Loucy (cell line): ENCODE data around the gene GFPT2.

Experiments used
- H2AFZ ChIP-seq: fragments of 200-600 bp; sonication (generic); 2 replicates; pipeline ENCODE4 v1.6.0; 2016; ENCODE audit warnings: antibody characterized with exemption, mild to moderate bottlenecking, low read length, moderate library complexity
- H3F3A ChIP-seq: fragments of 200-600 bp; 2 replicates; pipeline ENCODE4 v1.6.0; 2016; ENCODE audit warnings: antibody characterized with exemption, low read depth, mild to moderate bottlenecking
- H3K27me3 ChIP-seq: fragments of 200-600 bp; sonication (generic); 2 replicates; pipeline ENCODE4 v1.6.1; 2014; ENCODE audit warnings: low read length, mild to moderate bottlenecking; ENCODE audit not compliant: insufficient read depth, poor library complexity, severe bottlenecking
- H3K36me3 ChIP-seq: fragments of 200-600 bp; sonication (generic); 2 replicates; pipeline ENCODE4 v1.6.1; 2016; ENCODE audit warnings: low read length; ENCODE audit not compliant: insufficient read depth
- H3K4me1 ChIP-seq: fragments of 200-600 bp; sonication (generic); 2 replicates; pipeline ENCODE4 v1.5.1; 2014; ENCODE audit warnings: low read length, mild to moderate bottlenecking; ENCODE audit not compliant: insufficient read depth, poor library complexity, severe bottlenecking
- H3K4me2 ChIP-seq: fragments of 200-600 bp; sonication (generic); 2 replicates; pipeline ENCODE4 v1.6.0; 2014; ENCODE audit warnings: antibody characterized with exemption, low read length, low read depth, mild to moderate bottlenecking; ENCODE audit not compliant: poor library complexity, severe bottlenecking
- H3K4me3 ChIP-seq: fragments of 200-600 bp; sonication (generic); 2 replicates; pipeline ENCODE4 v1.5.1; 2014; ENCODE audit warnings: low read length, mild to moderate bottlenecking, mixed read lengths; ENCODE audit not compliant: poor library complexity, severe bottlenecking
- H3K79me2 ChIP-seq: fragments of 200-600 bp; sonication (generic); 2 replicates; pipeline ENCODE4 v1.6.1; 2014; ENCODE audit warnings: low read length; ENCODE audit not compliant: insufficient read depth
- H3K9ac ChIP-seq: fragments of 200-600 bp; sonication (generic); 2 replicates; pipeline ENCODE4 v1.6.0; 2014; ENCODE audit warnings: mild to moderate bottlenecking, low read depth, low read length, moderate library complexity; ENCODE audit not compliant: poor library complexity, severe bottlenecking
- H3K9me2 ChIP-seq: fragments of 200-600 bp; sonication (generic); replicated peaks from 2 replicates; pipeline ENCODE4 v1.6.1; 2016; ENCODE audit warnings: low read depth, low read length, mixed read lengths
- H3K9me3 ChIP-seq: fragments of 200-600 bp; sonication (generic); 2 replicates; pipeline ENCODE4 v1.6.1; 2014; ENCODE audit warnings: mild to moderate bottlenecking, antibody characterized with exemption, low read length, low read depth; ENCODE audit not compliant: insufficient read depth
- H4K20me1 ChIP-seq: fragments of 200-600 bp; sonication (generic); 2 replicates; pipeline ENCODE4 v1.6.0; 2014; ENCODE audit warnings: antibody characterized with exemption, low read length, mild to moderate bottlenecking; ENCODE audit not compliant: insufficient read depth, poor library complexity, severe bottlenecking
- EZH2phosphoT487 ChIP-seq: fragments of 200-600 bp; IDR thresholded peaks from 2 replicates; pipeline ENCODE4 v1.6.1; 2018; ENCODE audit warnings: antibody characterized with exemption, mild to moderate bottlenecking, moderate library complexity, borderline replicate concordance
- TF ChIP-seq, protein P1 (sequence below): fragments of 200-600 bp; sonication (generic); conservative IDR thresholded peaks from 2 replicates; pipeline ENCODE4 v1.5.1; 2014; ENCODE audit warnings: mild to moderate bottlenecking, antibody characterized with exemption, low read length

GFPT2 gene

DNA sequence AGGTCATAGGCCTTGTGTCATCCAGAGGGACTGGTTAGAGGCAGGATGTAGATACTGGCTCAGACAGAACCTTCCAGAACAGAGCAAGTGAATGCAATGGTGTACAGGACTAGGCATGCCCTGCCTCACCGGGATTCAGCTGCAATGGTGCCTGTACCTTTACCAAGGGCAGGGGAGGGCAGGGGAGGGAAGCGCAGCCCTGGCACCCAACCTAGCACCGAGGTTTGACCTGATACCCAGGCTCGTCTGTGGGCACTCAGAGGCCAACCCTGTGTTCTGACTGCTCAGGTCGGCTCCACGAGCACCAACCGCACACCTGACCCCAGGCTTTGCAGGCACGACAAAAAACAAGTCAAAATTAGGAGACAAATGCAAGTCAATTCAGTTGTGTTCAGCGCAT, 47.3 kb upstream of the GFPT2 start:
- Histone ChIP-seq H3K9me3 (no peaks in the 10 kb centered on the region), H3K27me3 (no peaks in the 10 kb centered on the region), H3F3A (no peaks in the 10 kb centered on the region), H3K4me3 (no peak overlapping the region), H3K4me1 (no peaks in the 10 kb centered on the region), H3K36me3 (no peaks in the 10 kb centered on the region), H3K4me2 (no peak overlapping the region), H3K9ac (no peak overlapping the region), H4K20me1 (no peaks in the 10 kb centered on the region), H2AFZ (no peak overlapping the region), H3K79me2 (no peaks in the 10 kb centered on the region), H3K9me2 (no peaks in the 10 kb centered on the region)
- no peak for TF ChIP-seq EZH2phosphoT487
- TF ChIP-seq, protein P1, sequence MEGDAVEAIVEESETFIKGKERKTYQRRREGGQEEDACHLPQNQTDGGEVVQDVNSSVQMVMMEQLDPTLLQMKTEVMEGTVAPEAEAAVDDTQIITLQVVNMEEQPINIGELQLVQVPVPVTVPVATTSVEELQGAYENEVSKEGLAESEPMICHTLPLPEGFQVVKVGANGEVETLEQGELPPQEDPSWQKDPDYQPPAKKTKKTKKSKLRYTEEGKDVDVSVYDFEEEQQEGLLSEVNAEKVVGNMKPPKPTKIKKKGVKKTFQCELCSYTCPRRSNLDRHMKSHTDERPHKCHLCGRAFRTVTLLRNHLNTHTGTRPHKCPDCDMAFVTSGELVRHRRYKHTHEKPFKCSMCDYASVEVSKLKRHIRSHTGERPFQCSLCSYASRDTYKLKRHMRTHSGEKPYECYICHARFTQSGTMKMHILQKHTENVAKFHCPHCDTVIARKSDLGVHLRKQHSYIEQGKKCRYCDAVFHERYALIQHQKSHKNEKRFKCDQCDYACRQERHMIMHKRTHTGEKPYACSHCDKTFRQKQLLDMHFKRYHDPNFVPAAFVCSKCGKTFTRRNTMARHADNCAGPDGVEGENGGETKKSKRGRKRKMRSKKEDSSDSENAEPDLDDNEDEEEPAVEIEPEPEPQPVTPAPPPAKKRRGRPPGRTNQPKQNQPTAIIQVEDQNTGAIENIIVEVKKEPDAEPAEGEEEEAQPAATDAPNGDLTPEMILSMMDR: no peak

DNA sequence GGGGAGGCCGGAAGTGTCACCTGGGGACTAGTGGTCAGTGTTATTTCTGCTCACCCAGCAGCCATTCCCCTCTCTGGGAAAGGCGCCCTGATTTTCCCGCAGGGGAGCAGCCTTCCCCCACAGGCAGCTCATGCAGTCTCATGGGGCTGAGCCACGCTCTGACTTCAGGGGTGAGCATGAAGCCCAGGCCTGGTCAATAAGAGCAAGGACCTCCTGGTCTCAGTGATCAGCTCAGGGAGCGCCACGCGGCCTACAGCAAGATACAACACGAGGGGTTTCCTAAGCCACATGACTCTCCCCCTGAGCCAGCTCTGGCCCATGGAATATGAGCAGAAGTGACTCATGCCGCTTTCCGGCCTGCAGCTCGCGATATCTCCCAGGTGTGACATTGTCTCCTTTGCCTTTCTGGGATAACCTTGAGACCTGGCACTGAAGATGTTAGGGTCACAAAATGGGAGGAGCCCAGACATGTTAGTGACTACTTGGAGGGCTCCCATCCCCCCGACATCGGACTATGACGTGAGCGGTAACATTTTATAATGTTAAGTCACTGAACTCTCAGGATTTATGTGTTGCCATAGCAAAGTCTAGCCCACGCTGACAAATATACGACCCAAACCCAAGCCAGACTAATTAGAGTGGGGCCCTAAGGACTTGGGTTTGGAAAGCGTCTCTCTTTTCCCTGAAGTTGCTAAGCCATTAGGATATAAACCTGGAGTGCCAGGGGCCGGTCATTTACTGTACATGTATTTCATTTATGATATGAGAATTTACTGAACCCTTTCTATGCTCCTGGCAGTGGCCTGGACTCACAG, 46.5 kb upstream of the GFPT2 start:
- no peaks in the 10 kb centered on the region for H3K9me2 ChIP-seq
- no peaks in the 10 kb centered on the region for H3K27me3 ChIP-seq
- no peaks in the 10 kb centered on the region for H4K20me1 ChIP-seq
- no peak overlapping the region for H3K4me3 ChIP-seq
- no peak overlapping the region for H3K9ac ChIP-seq
- H3K4me2 ChIP-seq: no peak overlapping the region
- no peak overlapping the region for H2AFZ ChIP-seq
- no peaks in the 10 kb centered on the region for H3K9me3 ChIP-seq
- no peaks in the 10 kb centered on the region for H3K79me2 ChIP-seq
- H3F3A ChIP-seq: no peaks in the 10 kb centered on the region
- no peaks in the 10 kb centered on the region for H3K4me1 ChIP-seq
- no peaks in the 10 kb centered on the region for H3K36me3 ChIP-seq
- TF ChIP-seq, protein P1: no peak

DNA sequence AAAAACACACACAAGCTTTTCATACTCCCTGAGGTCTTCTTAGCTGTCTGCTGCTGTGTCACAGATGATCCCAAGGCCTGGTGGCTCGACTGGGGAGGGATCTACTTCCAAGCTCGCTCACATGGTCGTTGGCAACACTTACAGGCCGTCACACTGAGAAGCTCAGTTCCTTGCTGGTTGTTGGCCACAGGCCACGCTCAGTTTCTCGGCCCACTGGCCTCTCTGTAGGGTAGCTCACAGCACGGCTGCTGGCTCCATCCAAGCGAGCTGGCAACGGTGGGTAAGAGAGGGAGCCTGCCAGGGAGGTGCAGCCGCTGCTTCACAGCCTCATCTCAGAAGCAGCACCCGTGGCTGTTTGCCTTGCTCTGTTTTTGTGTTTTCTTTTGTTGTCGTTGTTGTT, 43.8 kb upstream of the GFPT2 start:
- Histone ChIP-seq H3K27me3 (no peaks in the 10 kb centered on the region), H3F3A (no peaks in the 10 kb centered on the region), H3K9ac (no peak overlapping the region), H3K9me3 (no peaks in the 10 kb centered on the region), H3K36me3 (no peaks in the 10 kb centered on the region), H3K4me3 (no peak overlapping the region), H3K79me2 (no peaks in the 10 kb centered on the region), H3K9me2 (no peaks in the 10 kb centered on the region), H3K4me2 (no peak overlapping the region), H4K20me1 (no peaks in the 10 kb centered on the region), H2AFZ (no peak overlapping the region), H3K4me1 (no peaks in the 10 kb centered on the region)
- TF ChIP-seq EZH2phosphoT487: no peak
- TF ChIP-seq, protein P1: no peak
